GM19023 (cell line): ENCODE data around the gene ATP4A.

ENCODE experiments used
- ATAC-seq: cut with Tn5 transposase; IDR thresholded peaks from one replicate; pipeline ENCODE4 v1.9.1; 2021; ENCODE audit warnings: mild to moderate bottlenecking, moderate library complexity; ENCODE audit not compliant: unreplicated experiment

ATP4A gene

DNA sequence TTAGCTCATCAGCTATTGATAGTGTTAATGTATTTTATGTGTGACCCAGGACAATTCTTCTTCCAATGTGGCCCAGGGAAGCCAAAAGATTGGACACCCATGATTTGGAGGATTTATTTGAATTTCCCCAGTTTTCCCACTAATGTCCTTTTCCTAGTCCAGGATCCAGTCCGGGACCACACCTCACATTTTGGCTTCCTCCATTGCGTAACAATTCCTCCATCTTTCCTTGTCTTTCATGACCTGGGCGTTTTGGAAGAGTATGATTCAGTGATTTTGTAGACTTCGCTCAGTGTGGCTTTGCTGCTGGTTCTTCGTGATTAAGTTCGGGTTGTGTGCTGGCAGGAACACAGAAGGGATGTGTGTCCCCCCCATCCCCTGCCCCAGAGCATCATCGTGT, 3.3 kb upstream of the ATP4A start:
- ATAC-seq, result no peak

- ATAC-seq, result no peak
Observed at GRCh38 chr19:35565016-35565856, 1.8 kb upstream of the ATP4A start.

DNA sequence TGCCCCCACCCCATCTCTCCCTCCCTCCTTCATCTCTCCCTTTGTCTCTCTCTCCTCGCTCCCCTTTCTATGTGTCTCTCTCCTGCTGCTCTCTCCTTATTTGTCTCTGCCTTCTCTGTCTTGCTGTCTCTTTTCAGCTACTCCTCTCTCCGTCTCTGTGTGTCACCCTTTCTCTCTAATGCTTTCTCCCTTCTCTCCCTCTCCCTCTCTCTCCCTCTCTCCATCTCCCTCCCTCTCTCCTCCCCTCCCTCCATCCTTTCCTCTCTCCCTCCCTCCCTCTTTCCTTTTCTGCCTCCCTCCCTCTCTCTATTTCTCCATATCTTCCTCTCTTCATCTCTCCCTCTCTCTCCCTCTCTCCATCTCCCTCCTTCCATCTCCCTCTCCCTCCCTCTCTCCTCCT, 682 bp downstream of the ATP4A start:
- no peak for ATAC-seq

- no peak for ATAC-seq
Observed at GRCh38 chr19:35562336-35562735, 1.1 kb downstream of the ATP4A start.

DNA sequence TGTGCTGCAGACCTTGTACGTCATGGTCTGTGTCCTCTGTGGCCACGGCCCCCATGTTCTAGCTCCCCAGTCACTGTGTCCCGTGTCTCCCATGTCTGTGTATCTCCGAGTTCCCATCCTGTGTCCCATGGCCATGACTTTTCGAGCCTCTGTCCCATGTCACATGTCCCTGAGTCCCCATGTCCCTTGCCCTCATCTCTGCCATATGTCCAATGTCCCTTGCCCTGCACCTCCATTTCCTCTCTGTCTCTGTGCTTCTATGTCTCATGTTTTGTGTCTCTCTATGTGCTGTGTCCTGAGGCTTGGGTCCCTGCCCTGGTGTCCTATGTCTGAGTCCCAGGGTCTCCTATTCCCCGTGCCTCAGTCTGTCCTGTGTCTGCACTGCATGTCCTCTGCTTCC, 2.0 kb downstream of the ATP4A start:
- no peak for ATAC-seq

- ATAC-seq, result no peak
Observed at GRCh38 chr19:35560677-35561076, 2.8 kb downstream of the ATP4A start.

GRCh38 chr19:35560271-35560670, 3.2 kb downstream of the ATP4A start:
- no peak for ATAC-seq

DNA sequence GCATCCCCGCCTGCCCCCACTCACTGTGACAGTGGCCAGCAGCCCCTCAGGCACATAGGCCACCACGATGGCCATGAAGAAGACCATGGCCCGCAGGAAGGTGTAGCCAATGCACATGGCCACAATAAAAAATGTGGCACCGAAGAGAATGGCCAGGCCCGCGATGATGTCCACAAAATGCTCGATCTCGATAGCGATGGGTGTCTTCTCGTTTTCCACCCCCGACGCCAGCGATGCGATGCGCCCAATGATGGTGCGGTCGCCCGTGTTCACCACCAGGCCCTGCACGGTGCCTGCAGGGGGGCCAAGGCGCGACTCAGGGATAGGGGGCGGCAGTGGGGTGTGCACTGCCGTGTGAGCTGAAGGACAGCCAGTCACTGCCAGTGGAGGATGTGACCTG, 3.7 kb downstream of the ATP4A start:
- no peak for ATAC-seq

GRCh38 chr19:35559281-35559659, 4.2 kb downstream of the ATP4A start:
- ATAC-seq, result peak; percentile 54

DNA sequence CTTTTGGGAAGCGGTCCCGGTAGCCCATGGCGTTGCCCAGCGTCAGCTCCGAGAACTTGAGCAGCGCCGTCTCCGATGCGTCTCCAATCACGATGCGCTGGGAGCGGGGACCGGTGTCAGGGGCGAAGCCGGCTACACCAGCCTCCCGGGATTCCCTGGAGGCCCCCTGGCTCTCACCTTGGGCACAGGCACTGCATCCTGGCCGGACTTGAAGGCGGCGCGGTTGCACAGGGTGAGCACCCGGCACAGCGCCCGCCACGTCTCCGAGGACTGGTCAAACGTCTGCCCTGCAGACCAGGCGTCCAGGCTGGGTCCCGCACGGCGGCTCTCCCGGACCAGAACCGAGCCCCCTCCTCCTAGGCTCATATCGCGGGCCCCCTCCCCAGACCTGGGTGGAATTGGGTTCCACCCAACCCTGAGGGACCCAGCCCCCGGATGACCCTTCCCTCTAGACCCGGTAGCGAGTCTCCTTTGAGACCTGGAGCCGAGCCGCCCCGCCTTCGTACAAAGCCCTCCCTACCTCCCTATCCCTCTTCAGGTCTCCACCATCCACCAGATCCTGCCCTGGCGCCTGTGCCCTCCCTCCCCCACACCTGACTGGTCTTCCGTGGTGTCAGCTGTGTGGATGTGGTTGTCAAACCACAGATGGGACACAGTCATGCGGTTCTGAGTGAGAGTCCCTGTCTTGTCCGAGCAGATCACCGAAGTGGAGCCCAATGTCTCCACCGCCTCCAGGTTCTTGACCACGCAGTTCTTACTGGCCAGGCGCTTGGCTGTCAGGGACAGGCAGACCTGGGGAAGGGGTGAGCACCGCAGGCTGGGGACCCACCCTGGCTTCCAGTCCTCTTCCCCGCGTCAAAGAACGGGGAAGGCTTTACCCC, 4.8 kb downstream of the ATP4A start:
- no peak for ATAC-seq

- no peak for ATAC-seq
Observed at GRCh38 chr19:35557539-35558399, 5.7 kb downstream of the ATP4A start.

GRCh38 chr19:35556846-35557538, 6.5 kb downstream of the ATP4A start:
- ATAC-seq, result no peak

GRCh38 chr19:35556025-35556590, 7.3 kb downstream of the ATP4A start:
- no peak for ATAC-seq

- ATAC-seq, result no peak
Observed at GRCh38 chr19:35555301-35556005, 8.0 kb downstream of the ATP4A start.

- ATAC-seq, result no peak
Observed at GRCh38 chr19:35554076-35554475, 9.4 kb downstream of the ATP4A start.

DNA sequence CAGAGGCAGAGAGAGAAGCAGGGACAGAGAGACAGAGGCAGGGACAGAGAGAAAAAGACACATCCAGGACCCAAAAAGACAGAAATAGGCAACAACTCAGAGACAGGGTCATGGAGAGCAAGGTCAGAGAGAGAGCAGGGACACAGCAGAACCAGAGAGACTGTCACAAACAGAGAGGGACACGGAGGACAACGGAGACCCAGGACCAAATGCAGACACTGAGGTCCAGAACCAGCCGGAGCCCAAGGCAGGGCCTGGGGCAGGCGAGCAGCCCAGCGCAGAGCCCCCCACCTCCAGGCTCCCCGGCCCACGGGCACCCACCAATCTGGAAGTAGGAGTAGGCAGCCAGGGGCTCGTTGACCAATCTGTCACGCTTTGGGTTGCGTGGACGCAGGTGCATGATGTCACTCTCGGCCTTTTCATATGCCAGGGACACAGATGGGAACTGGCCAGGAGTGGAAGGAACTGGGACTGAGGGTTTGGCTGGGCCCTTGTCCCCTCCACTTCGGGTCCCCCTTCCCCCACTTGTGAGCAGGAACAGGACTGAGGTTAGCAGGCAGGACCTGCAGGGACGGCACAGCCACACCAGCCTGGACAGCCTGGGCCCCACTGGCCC, 10.0 kb downstream of the ATP4A start:
- ATAC-seq, result no peak

DNA sequence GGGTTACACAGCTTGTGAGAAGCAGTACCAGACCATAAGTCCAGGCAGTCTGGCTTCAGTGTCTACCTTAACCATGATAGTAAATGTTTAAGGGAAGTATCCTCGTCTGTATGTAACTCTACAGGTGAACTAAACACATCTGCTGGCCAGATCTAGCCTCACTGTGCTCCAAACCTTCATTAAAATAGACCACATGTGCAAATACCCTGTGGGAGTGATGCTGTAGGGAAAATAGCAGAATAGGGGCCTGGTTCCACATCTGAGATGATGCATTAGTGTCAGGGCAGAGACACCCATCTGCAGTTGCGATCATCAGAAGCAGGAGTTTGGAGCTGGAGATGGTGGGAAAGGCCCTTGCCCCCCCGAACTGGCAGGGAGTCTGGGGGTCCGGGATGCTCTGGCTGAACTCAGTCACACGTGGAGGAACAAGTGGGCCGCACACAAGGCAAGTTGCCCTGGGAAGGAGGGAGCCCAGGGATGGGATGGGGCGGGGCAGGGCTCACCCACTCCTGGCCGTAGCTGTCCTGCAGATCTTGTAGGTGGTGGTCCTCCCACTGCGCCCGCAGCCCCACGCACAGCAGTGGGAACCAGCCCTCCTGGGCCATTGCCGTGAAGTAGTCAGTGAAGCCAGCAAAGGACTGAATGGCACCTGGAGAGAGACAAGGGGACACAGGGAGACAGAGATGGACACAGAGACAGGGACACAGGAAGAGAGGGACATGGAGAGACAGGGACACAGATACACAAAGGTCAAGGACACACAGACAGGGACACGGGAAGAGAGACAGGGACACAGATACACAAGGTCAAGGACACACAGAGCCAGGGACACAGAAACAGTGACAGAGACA, 10.7 kb downstream of the ATP4A start:
- no peak for ATAC-seq

DNA sequence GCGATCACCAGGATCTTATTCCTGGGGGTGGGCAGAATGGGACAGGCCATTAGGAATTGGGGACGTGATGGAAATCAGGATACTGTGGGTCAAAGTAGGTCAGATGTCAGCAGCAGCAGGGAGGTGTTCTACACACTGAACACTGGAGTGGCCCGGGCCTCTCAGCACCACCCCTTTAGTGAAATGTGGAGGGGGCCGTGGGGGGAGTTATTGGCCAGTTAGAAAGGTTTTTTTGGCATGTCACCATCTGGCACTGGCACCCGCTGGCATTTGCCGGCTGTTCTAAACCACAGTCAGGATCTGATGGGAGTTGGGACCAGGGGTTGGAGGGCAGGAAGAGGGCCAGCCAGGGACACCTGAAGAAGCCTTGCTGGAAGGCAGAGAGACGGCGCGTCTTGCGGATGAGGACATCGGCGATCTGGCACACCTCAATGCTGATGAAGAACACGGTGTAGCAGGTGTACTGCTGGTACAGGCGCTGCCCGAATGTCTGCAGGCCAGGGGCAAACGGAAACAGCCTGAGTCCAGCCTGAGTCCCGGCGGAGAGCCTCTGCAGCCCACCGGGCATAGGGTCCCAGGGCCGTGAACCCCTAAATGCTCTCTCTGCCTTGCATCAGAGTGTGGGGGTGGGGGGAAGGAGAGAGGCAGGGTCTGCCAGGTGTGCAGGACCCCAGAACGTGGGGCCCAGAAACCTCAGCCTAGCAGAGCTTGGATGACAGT, 12.2 kb downstream of the ATP4A start:
- no peak for ATAC-seq
